Gastrocnemius medialis (tissue), 4 donors: ENCODE measurements around the gene LYRM7. TPM values are rescaled to one million over a fixed set of nuclear protein-coding genes. Genes with fewer than 3 reads are reported as not detected.

Experiments
- ATAC-seq, 2 donors: fragments of 150-250 bp; one replicate each; pipeline ENCODE4 v1.9.1; 2016
- DNase-seq, 2 donors: peaks; one replicate each; pipeline ENCODE4 v3.0.0-alpha.2; 2019
- H3K27ac ChIP-seq, 4 donors: fragments of 200-600 bp; sonication (generic); 1 replicate in 1 of 4; 2 replicates in 3 of 4; pipeline ENCODE4 v1.5.1; 2016 to 2018; ENCODE audit warnings: mild to moderate bottlenecking in 2 of 4, moderate library complexity in 1 of 4
- H3K27me3 ChIP-seq, 3 donors: fragments of 200-600 bp; sonication (generic) in 2 of 3; 1 replicate in 1 of 3; 2 replicates in 2 of 3; pipeline versions ENCODE4 v1.5.1 to v1.6.0; 2016 to 2019; ENCODE audit warnings: mild to moderate bottlenecking in 1 of 3, moderate library complexity in 1 of 3
- H3K36me3 ChIP-seq, 2 donors: fragments of 200-600 bp; sonication (generic) in 1 of 2; one replicate each; pipeline ENCODE4 v1.5.1; 2017 to 2018
- H3K4me1 ChIP-seq, 2 donors: fragments of 200-600 bp; sonication (generic) in 1 of 2; one replicate each; pipeline ENCODE4 v1.5.1; 2016 to 2017; ENCODE audit warnings: mild to moderate bottlenecking in 2 of 2
- H3K4me3 ChIP-seq, 4 donors: fragments of 200-600 bp; sonication (generic) in 3 of 4; 1 replicate in 1 of 4; 2 replicates in 3 of 4; pipeline ENCODE4 v1.5.1; 2016 to 2019; ENCODE audit warnings: mild to moderate bottlenecking in 2 of 4
- H3K9me3 ChIP-seq, 3 donors: fragments of 200-600 bp; sonication (generic) in 2 of 3; 1 replicate in 1 of 3; 2 replicates in 2 of 3; pipeline ENCODE4 v1.5.1; 2016 to 2019
- CTCF ChIP-seq, 5 experiments: fragments of 450-650 bp in 3 of 5; fragments of 200-600 bp in 2 of 5; sonication (generic) in 2 of 5; IDR thresholded peaks in 4 of 5; conservative IDR thresholded peaks in 1 of 5; 1 replicate in 4 of 5; 2 replicates in 1 of 5; pipeline ENCODE4 v1.5.1; 2016 to 2019; ENCODE audit warnings: antibody characterized with exemption in 5 of 5, mild to moderate bottlenecking in 3 of 5, moderate library complexity in 3 of 5
- POLR2A ChIP-seq, 2 donors: fragments of 450-650 bp; IDR thresholded peaks; one replicate each; pipeline ENCODE4 v1.6.1; 2017; ENCODE audit warnings: antibody characterized with exemption in 2 of 2, mild to moderate bottlenecking in 2 of 2, moderate library complexity in 2 of 2
- in situ Hi-C, 4 donors: fragments of 200-750 bp; cut with MboI; loops; one replicate each; pipeline versions ENCODE4 v1.15.0 to v1.8.0; 2017; ENCODE audit warnings: low sequenced_read_pairs in 4 of 4
- intact Hi-C: fragments of 100-400 bp; cut with DNase I; formaldehyde crosslinking; loops from one replicate; pipeline ENCODE4 v1.15.1; 2023; ENCODE audit warnings: low total_unique reads
- total RNA-seq, 4 donors: library from RNA; depleted of rRNA; stranded (reverse); fragments of >200 nt; gene quantifications; one replicate each; pipeline versions ENCODE4 v1.1.0 to v1.2.3, GENCODE V29; 2016

LYRM7 gene
- total RNA-seq, 4 donors from 2014 or later, result 9.8 to 38.8 (median 14.7) TPM

- no peak for ATAC-seq
- intact Hi-C loops, result no loop called here
- no peaks in the 10 kb centered on the region for H3K9me3 ChIP-seq
- DNase-seq, result no peak
- no peaks in the 10 kb centered on the region for H3K4me1 ChIP-seq
- H3K4me3 ChIP-seq, result no peak overlapping the region
- no peak overlapping the region for H3K27ac ChIP-seq
- in situ Hi-C loops, result no loop called here
- no peaks in the 10 kb centered on the region for H3K36me3 ChIP-seq
- no peaks in the 10 kb centered on the region for H3K27me3 ChIP-seq
- TF ChIP-seq CTCF (IDR thresholded peaks at IDR 0.05 in 4 of 5, conservative IDR thresholded peaks at IDR 0.05 in 1 of 5), result no peak
- no peak for TF ChIP-seq POLR2A (IDR thresholded peaks at IDR 0.05)
These were observed 50.4 kb downstream of the LYRM7 start for GRCh38 chr5:131221008-131221703.

DNA sequence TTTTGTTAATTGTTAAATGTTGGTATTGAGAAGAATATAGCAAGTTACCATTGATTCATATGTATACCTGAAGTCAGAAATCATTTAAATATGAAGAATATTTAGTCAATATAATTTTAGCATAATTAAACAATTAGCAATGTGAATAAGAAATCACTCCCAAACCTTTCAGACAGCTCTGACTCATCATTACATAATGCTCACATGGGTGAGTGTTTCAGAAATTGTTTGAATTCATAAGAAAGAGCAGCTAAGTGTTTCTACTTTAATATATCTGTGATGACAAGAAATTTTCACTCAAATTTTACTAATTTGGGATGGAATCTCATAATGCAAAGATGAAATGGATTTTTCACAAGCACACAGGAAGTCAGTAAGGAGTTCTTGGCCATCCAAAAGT lies 51.1 kb downstream of the LYRM7 start:
- H3K36me3 ChIP-seq, result no peaks in the 10 kb centered on the region
- H3K4me1 ChIP-seq, result no peaks in the 10 kb centered on the region
- DNase-seq (no peak), ATAC-seq (no peak)
- in situ Hi-C loops, result no loop called here
- no peaks in the 10 kb centered on the region for H3K27me3 ChIP-seq
- intact Hi-C loops, result no loop called here
- no peak overlapping the region for H3K4me3 ChIP-seq
- no peak for TF ChIP-seq CTCF (IDR thresholded peaks at IDR 0.05 in 4 of 5, conservative IDR thresholded peaks at IDR 0.05 in 1 of 5)
- no peak for TF ChIP-seq POLR2A (IDR thresholded peaks at IDR 0.05)
- no peaks in the 10 kb centered on the region for H3K9me3 ChIP-seq
- no peak overlapping the region for H3K27ac ChIP-seq

DNA sequence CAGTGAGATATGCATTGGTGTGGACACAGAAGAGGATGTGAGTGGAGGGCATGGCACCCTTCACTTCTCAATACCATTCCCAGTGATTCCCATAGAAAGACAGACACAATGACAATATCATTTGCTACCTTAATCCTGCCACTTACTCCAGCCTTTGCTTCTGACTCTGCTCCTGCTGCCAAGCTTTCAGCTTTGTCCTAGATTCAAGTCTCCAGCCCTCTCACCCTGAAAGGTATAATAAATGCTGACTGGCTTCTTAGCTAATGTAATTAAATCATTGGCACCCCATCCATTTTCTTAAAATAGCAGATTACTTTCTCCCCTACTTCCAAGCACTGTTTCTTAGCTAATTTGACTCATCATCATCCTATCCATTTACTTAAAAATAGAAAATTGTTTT lies 52.0 kb downstream of the LYRM7 start:
- Histone ChIP-seq H3K9me3 (no peaks in the 10 kb centered on the region), H3K4me3 (no peak overlapping the region), H3K36me3 (no peaks in the 10 kb centered on the region), H3K4me1 (no peaks in the 10 kb centered on the region), H3K27ac (no peak overlapping the region), H3K27me3 (no peaks in the 10 kb centered on the region)
- no peak for TF ChIP-seq POLR2A (IDR thresholded peaks at IDR 0.05)
- no peak for TF ChIP-seq CTCF (IDR thresholded peaks at IDR 0.05 in 4 of 5, conservative IDR thresholded peaks at IDR 0.05 in 1 of 5)
- in situ Hi-C loops, result no loop called here
- DNase-seq, result no peak
- no peak for ATAC-seq
- intact Hi-C loops, result no loop called here

- TF ChIP-seq CTCF (IDR thresholded peaks at IDR 0.05 in 4 of 5, conservative IDR thresholded peaks at IDR 0.05 in 1 of 5) (no peak), POLR2A (IDR thresholded peaks at IDR 0.05) (no peak)
- Histone ChIP-seq H3K27me3 (no peaks in the 10 kb centered on the region), H3K27ac (no peak overlapping the region), H3K4me1 (no peaks in the 10 kb centered on the region), H3K9me3 (no peaks in the 10 kb centered on the region), H3K36me3 (no peaks in the 10 kb centered on the region), H3K4me3 (no peak overlapping the region)
- in situ Hi-C loops, result no loop called here
- ATAC-seq (no peak), DNase-seq (no peak)
- intact Hi-C loops, result no loop called here
These were observed 53.1 kb downstream of the LYRM7 start for GRCh38 chr5:131223751-131224386.
